22Rv1 (cell line): ENCODE data around the gene LRTM1.

Experiments used
- CTCF ChIP-seq: fragments of 450-650 bp; IDR thresholded peaks from 2 replicates; pipeline ENCODE4 v1.5.1; 2017; ENCODE audit warnings: mild to moderate bottlenecking
- ZFX ChIP-seq: fragments of 450-650 bp; IDR thresholded peaks from 2 replicates; pipeline ENCODE4 v1.6.1; 2017; ENCODE audit warnings: antibody characterized with exemption, borderline replicate concordance

- TF ChIP-seq CTCF (no peak), ZFX (no peak)
Measured at GRCh38 chr3:54917862-54918261, 10.0 kb downstream of the LRTM1 start.
